ENCODE measurements around the gene SYS1. TPM values are rescaled to one million over a fixed set of nuclear protein-coding genes. Genes with fewer than 3 reads are reported as not detected.

SYS1 gene
- total RNA-seq, 2 experiments from 2014 or later = 28.0 to 30.8 TPM

DNA sequence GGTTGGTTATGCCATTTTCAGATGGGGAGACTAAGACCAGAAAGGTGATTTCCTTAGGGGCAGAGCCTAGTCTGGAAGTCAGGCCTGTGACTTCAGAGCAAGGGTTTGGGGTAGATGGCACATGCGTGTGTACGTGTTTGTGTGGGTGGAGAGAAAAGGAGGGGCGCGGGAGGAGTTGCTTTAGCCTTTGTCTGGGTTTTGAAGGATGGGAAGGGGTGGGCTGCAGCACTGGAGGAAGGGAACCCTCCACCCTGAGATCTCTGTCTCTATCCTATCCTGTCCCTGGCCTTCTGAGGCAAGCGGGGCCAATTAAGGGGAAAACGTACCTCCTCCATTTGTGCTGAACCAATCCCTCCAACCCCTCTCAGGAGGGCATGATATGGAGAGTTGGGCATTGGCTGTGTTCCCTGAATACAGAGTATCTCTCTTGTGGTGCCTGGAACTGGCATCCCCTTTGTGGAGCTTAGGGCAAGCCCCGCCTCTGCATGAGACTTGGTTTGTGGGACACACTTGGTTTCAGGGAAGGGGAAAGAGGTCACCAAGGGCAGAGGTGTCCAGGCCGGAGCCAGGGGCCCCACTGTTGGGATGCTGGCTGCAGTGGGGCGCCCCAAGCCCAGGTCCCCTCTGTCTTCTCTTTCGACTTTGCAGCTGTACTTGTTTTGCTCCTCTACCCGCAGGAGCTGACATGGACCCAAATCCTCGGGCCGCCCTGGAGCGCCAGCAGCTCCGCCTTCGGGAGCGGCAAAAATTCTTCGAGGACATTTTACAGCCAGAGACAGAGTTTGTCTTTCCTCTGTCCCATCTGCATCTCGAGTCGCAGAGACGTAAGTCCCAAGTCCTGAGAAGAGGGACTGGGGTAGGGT is 45.1 kb downstream of the SYS1 start, which contains the start of gene DBNDD2:
Gene DBNDD2 (plus strand): TSS at position 507 of the 863 bp plus-strand sequence. CDS start 179 bp downstream, at position 686.
- ChIA-PET POLR2A (interaction anchor here (1.0 to 2.4 kb wide), 2 partner anchors 8 to 34 kb away, joined by 4 to 13 read pairs; partner anchors contain the start of gene PIGT), CTCF (interaction anchor here (1.1 to 3.0 kb wide), 6 partner anchors 8 to 117 kb away, joined by 3 to 25 read pairs (median 6); partner anchors contain the start of gene PIGT)
- no peak for ATAC-seq
- peak within 1 kb of the TSS; percentile 69 for H3K4me3 Mint-ChIP-seq
- DNase-seq = no peak
- H3K4me1 Mint-ChIP-seq (ENCODE audit: low read depth) = peaks cover 22% of the 10 kb centered on the region
- H3K36me3 Mint-ChIP-seq (ENCODE audit: low read depth) = peaks cover 4% of the 10 kb centered on the region
- H3K9me3 Mint-ChIP-seq (ENCODE audit: insufficient read depth) = no peaks in the 10 kb centered on the region
- no peak within 1 kb of the TSS for H3K27ac Mint-ChIP-seq
- H3K27me3 Mint-ChIP-seq (ENCODE audit: low read depth) = peaks cover 16% of the 10 kb centered on the region

- CTCF ChIA-PET = interaction anchor here (1.1 to 3.0 kb wide), 3 partner anchors 28 to 118 kb away, joined by 3 to 24 read pairs (median 5); no protein-coding TSS in a partner anchor
- DNase-seq (no peak), ATAC-seq (no peak)
- Mint-ChIP-seq H3K4me3 (no peak overlapping the region), H3K4me1 (ENCODE audit: low read depth) (peaks cover 22% of the 10 kb centered on the region), H3K9me3 (ENCODE audit: insufficient read depth) (no peaks in the 10 kb centered on the region), H3K27ac (no peak overlapping the region), H3K36me3 (ENCODE audit: low read depth) (peaks cover 3% of the 10 kb centered on the region), H3K27me3 (ENCODE audit: low read depth) (peaks cover 17% of the 10 kb centered on the region)
- POLR2A ChIA-PET = interaction anchor here (2.4 kb wide), 1 partner anchor 7 kb away, joined by 13 read pairs; the partner anchor contains the start of gene PIGT
These were observed 45.8 kb downstream of the SYS1 start for GRCh38 chr20:45408646-45409213.

DNA sequence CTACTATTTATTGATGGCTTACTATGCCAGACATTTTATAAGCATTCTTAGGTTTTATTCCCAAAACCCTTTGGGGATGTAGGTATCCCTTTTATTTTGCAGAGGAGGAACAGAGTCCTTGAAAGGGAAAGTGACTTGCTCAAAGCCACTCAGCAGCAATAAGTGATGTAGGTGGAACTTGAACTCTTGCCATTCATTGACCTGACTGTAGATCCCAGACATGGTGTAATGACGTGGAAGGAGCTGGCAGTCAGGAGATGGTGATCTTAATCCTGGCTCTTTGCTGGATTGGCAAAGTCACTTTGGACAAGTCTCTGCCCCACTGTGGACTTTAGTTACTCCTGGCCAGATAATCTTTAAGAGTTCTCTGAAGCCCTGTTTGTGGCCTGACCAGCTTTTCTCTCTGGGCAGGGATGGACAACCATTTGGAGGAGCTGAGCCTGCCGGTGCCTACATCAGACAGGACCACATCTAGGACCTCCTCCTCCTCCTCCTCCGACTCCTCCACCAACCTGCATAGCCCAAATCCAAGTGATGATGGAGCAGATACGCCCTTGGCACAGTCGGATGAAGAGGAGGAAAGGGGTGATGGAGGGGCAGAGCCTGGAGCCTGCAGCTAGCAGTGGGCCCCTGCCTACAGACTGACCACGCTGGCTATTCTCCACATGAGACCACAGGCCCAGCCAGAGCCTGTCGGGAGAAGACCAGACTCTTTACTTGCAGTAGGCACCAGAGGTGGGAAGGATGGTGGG is 46.7 kb downstream of the SYS1 start:
- ChIA-PET CTCF (interaction anchor here (1.4 to 4.8 kb wide), 3 partner anchors 27 to 47 kb away, joined by 5 to 34 read pairs (median 7); partner anchors contain the start of gene SYS1), POLR2A (no interaction called here)

DNA sequence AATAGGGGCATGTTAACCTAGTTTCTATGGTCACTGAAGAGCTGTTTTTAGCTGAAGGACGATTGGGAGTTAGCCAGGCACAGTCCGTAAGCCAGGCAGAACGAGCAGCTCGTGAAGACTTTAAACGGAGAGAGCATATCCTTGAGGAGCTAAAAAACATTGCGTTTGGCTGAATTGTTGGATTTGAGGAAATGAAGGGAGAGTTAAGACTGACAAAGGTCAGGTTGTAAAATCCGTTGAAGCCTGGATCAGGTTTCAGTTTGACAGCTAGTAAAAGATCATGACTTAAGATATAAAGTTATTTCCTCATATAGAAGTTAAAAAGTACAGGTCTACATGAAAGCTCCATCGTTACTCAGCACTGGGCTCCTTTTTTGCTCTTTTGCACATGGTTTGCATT is 47.9 kb downstream of the SYS1 start:
- H3K27me3 Mint-ChIP-seq (ENCODE audit: low read depth) = peaks cover 9% of the 10 kb centered on the region
- DNase-seq = no peak
- H3K4me1 Mint-ChIP-seq (ENCODE audit: low read depth) = peaks cover 29% of the 10 kb centered on the region
- ATAC-seq = no peak
- ChIA-PET POLR2A (no interaction called here), CTCF (interaction anchor here (1.0 to 4.8 kb wide), 5 partner anchors 19 to 92 kb away, joined by 3 to 34 read pairs (median 6); partner anchors contain the start of gene SYS1)
- H3K9me3 Mint-ChIP-seq (ENCODE audit: insufficient read depth) = no peaks in the 10 kb centered on the region
- no peak overlapping the region for H3K4me3 Mint-ChIP-seq
- no peaks in the 10 kb centered on the region for H3K36me3 Mint-ChIP-seq (ENCODE audit: low read depth)
- no peak overlapping the region for H3K27ac Mint-ChIP-seq

More for the DNA sequence above, 46.7 kb downstream of the SYS1 start:
- Mint-ChIP-seq H3K9me3 (ENCODE audit: insufficient read depth) (no peaks in the 10 kb centered on the region), H3K36me3 (ENCODE audit: low read depth) (peaks cover 2% of the 10 kb centered on the region), H3K27ac (no peak overlapping the region), H3K27me3 (ENCODE audit: low read depth) (peaks cover 15% of the 10 kb centered on the region), H3K4me1 (ENCODE audit: low read depth) (peaks cover 24% of the 10 kb centered on the region), H3K4me3 (no peak overlapping the region)
- ATAC-seq (no peak), DNase-seq (no peak)

GRCh38 chr20:45412653-45413052 is 49.7 kb downstream of the SYS1 start:
- H3K4me1 Mint-ChIP-seq (ENCODE audit: low read depth) = peaks cover 34% of the 10 kb centered on the region
- POLR2A ChIA-PET = no interaction called here
- CTCF ChIA-PET = interaction anchor here (0.5 to 4.8 kb wide), 10 partner anchors 10 to 361 kb away, joined by 3 to 34 read pairs (median 6); partner anchors contain the start of gene SYS1
- H3K27ac Mint-ChIP-seq = no peak overlapping the region
- no peak for ATAC-seq
- H3K9me3 Mint-ChIP-seq (ENCODE audit: insufficient read depth) = no peaks in the 10 kb centered on the region
- H3K27me3 Mint-ChIP-seq (ENCODE audit: low read depth) = peaks cover 4% of the 10 kb centered on the region
- H3K4me3 Mint-ChIP-seq = no peak overlapping the region
- peaks cover 4% of the 10 kb centered on the region for H3K36me3 Mint-ChIP-seq (ENCODE audit: low read depth)
- DNase-seq = no peak

GRCh38 chr20:45413479-45413878 is 50.5 kb downstream of the SYS1 start:
- no peak overlapping the region for H3K27ac Mint-ChIP-seq

GRCh38 chr20:45415822-45416637 is 53.1 kb downstream of the SYS1 start, which contains the start of gene PIGT:
PIGT (plus strand) TSS chr20:45416141; CDS start chr20:45416157, 16 bp downstream.
- CTCF ChIA-PET = interaction anchor here (0.6 to 5.5 kb wide), 9 partner anchors 9 to 55 kb away, joined by 3 to 33 read pairs (median 8); partner anchors contain the start of gene SYS1
- peaks cover 42% of the 10 kb centered on the region for H3K4me1 Mint-ChIP-seq (ENCODE audit: low read depth)

More at GRCh38 chr20:45413479-45413878, 50.5 kb downstream of the SYS1 start:
- Mint-ChIP-seq H3K9me3 (ENCODE audit: insufficient read depth) (no peaks in the 10 kb centered on the region), H3K4me1 (ENCODE audit: low read depth) (peaks cover 40% of the 10 kb centered on the region), H3K36me3 (ENCODE audit: low read depth) (peaks cover 8% of the 10 kb centered on the region), H3K4me3 (no peak overlapping the region), H3K27me3 (ENCODE audit: low read depth) (peaks cover 2% of the 10 kb centered on the region)
- DNase-seq (no peak), ATAC-seq (no peak)
- ChIA-PET CTCF (interaction anchor here (1.2 to 4.8 kb wide), 8 partner anchors 11 to 120 kb away, joined by 3 to 34 read pairs (median 7); partner anchors contain the start of gene SYS1), POLR2A (no interaction called here)

GRCh38 chr20:45416917-45417316 is 54.0 kb downstream of the SYS1 start:
- peak overlapping the region; percentile 90 for H3K27ac Mint-ChIP-seq
- ATAC-seq (no peak), DNase-seq (peak; percentile 44)
- peaks cover 42% of the 10 kb centered on the region for H3K4me1 Mint-ChIP-seq (ENCODE audit: low read depth)
- ChIA-PET POLR2A (interaction anchor here (0.6 to 2.2 kb wide), 7 partner anchors 9 to 90 kb away, joined by 3 to 19 read pairs (median 8); partner anchors contain the start of genes DBNDD2, SDC4 and SYS1), CTCF (interaction anchor here (1.6 to 5.5 kb wide), 5 partner anchors 20 to 56 kb away, joined by 5 to 33 read pairs (median 23); partner anchors contain the start of gene SYS1)
- peak overlapping the region; percentile 93 for H3K4me3 Mint-ChIP-seq
- H3K36me3 Mint-ChIP-seq (ENCODE audit: low read depth) = peaks cover 32% of the 10 kb centered on the region
- H3K27me3 Mint-ChIP-seq (ENCODE audit: low read depth) = peaks cover 2% of the 10 kb centered on the region
- H3K9me3 Mint-ChIP-seq (ENCODE audit: insufficient read depth) = no peaks in the 10 kb centered on the region

More at GRCh38 chr20:45415822-45416637, 53.1 kb downstream of the SYS1 start, which contains the start of gene PIGT:
- Mint-ChIP-seq H3K27ac (peak within 1 kb of the TSS; percentile 90), H3K9me3 (ENCODE audit: insufficient read depth) (no peaks in the 10 kb centered on the region), H3K27me3 (ENCODE audit: low read depth) (peaks cover 2% of the 10 kb centered on the region), H3K36me3 (ENCODE audit: low read depth) (peaks cover 27% of the 10 kb centered on the region), H3K4me3 (peak within 1 kb of the TSS; percentile 93)
- ATAC-seq (peak; percentile 97), DNase-seq (peak; percentile 92)
- POLR2A ChIA-PET = interaction anchor here (0.8 to 2.2 kb wide), 14 partner anchors 8 to 98 kb away, joined by 3 to 19 read pairs (median 6); partner anchors contain the start of genes DBNDD2, SDC4 and SYS1
